GM19455 (cell line): ENCODE results near the gene SHC4.

Source experiments
- ATAC-seq: cut with Tn5 transposase; IDR thresholded peaks from one replicate; pipeline ENCODE4 v1.9.1; 2021; ENCODE audit not compliant: unreplicated experiment

SHC4 gene

DNA sequence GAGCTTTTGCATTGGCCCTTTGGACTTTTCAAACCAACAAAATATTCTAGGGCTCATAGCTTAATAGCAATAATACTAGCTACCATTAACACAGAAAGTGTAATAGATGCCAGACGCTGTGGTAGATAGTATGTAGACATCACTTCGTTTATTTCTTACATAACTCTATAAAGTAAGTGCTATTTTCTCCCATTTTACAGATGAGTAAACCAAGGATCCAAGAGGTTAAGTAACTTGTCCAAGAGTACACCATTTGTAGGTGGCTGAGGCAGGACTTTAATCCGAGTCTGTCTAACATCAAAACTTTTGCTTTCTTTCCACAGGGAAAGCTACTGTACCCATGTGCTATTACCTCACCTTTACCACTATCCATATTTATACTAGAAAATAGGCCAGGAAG lies 73.8 kb downstream of the SHC4 start:
- no peak for ATAC-seq

DNA sequence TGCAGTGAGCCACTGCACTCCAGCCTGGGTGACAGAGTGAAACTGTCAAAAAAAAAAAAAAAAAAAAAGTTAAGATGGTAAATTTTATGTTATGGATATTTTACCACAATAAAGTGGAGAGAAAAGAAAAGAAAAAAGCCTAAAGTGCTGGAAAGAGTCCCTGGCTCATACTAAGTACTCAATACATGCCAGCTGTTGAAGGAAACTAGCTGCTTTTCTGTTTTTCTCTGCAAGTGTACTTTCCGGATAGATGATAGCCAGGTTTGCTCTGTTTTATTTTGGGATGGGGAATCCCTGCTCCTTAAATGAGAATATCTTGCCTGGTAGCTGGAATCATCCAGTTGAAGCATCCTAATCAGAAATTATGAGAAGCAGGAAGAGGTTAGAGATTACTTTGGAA lies 74.9 kb downstream of the SHC4 start:
- ATAC-seq = no peak

DNA sequence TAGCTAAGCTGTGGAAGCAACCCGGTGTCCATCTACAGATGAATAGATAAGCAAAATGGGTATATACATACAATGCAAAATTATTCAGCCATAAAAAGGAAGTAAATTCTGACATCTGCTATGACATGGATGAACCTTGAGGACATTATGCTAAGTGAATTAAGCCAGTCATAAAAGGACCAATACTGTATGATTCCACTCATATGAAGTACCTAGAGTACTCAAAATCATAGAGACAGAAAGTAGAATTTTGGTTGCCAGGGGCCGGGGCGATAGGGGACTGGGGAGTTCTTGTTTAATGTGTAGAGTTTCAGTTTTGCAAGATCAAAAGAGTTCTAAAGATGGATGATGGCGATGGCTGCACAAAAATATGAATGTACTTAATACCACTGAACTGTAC lies 75.5 kb downstream of the SHC4 start:
- ATAC-seq = no peak

DNA sequence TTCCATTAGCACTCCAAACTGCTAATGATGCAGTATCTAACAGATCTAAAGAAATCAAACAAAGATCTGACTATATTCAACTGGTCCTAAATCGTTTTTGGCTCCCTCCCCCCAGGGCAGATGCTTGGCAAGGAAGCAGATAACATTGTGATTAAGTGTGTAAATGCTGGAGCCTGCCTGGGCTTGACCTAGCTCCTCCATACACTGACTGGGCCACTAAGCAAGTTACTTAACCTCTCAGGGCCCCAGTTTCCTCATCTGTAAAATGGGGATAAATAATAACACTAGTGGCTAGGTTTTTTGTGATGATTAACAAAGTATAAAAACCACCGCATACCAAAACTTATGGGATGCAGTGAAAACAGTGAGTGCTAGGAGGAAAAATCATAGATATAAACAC lies 76.6 kb downstream of the SHC4 start:
- no peak for ATAC-seq

DNA sequence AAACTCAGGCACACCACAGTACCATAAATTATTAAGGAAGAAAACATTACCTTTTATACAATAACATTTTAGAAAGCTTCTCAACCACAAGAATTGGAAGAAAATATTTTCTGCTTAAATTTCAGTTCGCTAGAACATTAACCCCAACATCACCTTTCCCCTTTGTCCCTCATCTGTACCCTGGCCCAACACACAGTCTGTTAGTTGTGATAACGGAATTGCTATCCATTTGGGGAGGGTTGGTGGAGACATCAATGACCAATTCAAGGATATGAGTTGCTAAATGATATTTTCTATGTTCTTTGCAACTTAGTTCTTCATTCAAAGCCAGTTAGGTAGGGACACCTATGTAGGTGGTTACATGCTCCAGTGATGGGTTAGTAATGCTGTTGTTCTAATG lies 80.0 kb downstream of the SHC4 start:
- ATAC-seq = no peak

DNA sequence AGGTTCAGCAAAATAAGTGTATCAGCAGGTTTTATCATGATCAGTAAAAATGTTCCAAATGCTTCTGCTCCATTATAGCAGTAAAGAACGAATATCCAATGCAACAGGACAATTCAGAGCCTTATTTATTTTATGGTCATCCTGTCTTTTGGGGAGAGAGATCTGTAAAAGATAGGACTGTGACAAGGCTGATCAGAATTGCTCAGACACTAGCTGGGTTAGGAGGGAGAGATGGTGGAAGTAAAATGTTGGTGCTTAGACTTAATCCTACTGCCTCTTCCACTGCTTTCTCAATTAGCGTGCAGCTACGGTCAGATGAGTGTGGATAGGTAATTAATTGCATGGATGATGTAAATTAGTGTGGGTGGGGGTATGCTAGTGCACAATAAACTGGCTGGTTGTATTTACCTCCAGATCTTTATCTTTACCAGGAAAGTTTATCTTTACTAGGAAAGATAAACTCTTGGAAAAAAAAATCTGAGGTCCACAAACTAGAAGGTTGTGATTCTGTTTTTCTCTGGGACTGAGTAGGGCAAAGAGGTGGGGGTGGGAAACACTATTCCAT lies 83.6 kb downstream of the SHC4 start:
- no peak for ATAC-seq

DNA sequence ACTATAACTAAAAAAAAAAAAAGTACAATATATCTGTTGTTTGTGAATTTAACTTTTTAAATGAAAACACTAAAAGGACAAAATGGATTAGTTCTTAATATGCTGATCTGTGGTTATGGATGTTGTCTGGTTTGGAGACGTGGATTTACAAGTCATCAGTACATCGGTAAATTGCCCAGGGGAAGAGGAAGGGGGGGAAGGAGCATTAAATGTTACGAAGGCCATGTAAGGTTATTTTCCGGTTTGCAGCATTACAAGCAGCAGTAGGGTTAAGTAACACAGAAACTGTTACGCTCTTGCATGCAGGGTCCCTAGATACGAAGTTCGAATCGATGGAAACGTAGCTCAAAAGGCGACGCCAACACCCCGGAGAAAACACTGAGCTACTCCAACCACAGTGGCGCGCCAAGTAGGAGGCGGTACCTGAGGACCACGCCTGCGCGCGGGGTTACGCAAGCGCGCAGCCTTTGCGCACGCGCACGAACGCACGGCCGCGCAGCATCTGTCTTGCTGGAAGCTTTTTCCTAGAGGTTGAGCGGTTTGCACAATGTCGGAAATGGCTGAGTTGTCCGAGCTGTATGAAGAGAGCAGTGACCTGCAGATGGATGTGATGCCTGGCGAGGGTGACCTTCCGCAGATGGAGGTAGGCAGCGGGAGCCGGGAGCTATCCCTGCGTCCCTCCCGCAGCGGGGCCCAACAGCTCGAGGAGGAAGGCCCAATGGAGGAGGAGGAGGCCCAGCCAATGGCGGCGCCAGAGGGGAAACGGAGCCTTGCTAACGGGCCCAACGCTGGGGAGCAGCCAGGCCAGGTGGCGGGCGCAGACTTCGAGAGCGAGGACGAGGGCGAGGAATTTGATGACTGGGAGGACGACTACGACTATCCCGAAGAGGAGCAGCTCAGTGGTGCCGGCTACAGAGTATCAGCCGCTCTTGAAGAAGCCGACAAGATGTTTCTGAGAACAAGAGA lies 85.8 kb downstream of the SHC4 start, which contains the start of gene EID1:
Gene EID1 (plus strand): TSS at position 505 of the 966 bp plus-strand sequence. CDS start 43 bp downstream, at position 548.
- peak; percentile 99 for ATAC-seq

DNA sequence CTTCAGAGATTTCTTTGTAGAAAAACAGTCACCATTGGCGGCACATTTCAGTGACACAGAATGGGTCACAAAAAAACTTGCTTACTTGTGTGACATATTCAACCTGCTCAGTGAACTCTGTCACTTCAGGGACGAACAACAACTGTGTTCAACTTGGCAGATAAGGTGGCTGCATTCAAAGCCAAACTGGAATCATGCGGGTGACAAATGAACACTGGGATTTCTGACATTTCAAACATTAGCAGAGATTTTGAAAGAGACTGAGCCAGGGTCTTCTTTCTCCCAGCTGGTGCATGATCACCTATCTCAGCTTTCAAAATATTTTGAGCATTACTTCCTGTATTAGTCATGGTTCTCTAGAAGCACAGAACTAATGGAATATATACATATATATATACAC lies 87.7 kb downstream of the SHC4 start:
- no peak for ATAC-seq

DNA sequence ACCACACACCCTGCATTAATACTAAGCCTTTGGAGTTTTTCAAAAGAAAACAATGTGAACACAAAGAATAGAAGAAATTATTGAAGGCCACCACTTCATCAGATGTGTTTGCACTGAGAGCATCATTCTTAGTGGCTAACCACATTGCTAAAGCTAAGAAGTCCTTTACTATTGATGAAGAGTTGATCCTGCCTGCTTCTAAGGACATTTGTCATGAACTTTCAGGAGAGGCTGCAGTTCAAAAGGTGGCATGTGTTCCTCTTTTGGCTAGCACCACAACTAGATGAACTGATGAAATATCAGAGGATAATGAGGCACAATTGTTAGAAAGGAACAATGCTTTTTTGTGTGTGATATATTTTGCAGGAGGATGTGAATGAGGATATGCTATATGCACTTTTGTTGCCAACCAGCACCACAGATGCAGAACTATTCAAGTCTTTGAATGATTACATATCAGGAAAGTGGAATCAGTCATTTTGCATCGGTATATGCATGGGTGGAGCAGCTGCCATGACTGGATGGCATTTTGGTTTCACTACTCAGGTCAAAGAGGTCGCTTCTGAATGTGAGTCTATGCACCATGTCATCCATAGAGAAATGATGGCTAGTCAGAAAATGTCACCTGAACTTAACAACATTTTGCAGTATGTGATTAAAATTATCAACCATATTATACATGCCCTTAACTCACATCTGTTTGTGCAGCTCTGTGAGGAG lies 88.3 kb downstream of the SHC4 start:
- no peak for ATAC-seq

DNA sequence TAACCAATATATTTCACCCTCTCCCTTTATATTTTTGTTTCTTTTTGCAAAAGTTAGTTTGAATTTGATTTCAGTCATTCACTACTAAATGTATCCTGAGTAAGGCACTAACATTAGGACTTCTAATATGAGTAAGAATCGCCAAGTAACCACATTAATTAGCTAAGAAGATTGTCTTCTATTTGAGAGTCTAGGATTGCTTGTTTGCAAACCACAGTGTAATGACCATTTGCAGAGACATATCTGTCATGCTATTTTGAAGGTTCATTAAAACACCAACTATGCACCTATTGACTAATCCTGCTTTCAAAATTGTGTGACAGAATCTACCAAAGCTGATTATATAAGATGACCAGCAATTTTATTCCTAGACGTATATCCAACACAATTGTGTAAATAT lies 91.1 kb downstream of the SHC4 start:
- no peak for ATAC-seq

DNA sequence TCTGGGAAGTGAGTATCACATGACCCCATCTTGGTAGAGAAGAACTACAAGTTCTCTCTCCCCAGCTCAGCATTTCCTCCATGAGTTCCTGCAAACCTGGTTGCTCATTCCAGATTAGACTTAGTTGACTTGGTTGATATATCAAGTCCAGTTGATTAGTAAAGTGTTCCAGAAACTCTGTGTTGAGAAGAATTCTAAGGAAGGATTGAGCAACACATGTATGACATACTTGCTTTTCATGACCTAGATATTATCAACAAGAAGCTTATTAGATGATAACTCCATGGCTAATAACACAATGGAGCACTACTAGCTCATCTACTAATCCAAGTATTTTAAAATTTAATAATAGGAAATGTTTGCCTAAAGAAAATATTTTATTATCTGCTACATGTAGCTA lies 92.2 kb downstream of the SHC4 start:
- ATAC-seq = no peak

DNA sequence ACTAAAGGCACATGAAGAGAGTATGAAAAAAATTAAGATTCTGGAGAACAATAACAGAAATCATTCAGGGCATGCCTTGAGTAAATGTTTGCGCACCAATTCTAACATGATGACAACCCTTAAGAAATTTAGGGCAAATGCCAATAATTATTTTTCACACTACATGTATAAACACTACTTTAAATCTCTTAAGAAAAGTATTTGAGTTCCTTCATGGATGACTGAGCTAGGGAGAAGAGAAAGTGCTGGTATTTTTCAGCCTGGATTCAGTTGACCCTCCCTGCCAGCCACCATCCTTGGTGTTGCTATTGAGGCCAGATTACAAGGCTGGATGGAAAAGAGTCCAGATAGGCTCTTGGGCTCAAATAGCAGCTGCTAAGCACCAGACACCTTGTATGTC lies 93.8 kb downstream of the SHC4 start:
- ATAC-seq = no peak

DNA sequence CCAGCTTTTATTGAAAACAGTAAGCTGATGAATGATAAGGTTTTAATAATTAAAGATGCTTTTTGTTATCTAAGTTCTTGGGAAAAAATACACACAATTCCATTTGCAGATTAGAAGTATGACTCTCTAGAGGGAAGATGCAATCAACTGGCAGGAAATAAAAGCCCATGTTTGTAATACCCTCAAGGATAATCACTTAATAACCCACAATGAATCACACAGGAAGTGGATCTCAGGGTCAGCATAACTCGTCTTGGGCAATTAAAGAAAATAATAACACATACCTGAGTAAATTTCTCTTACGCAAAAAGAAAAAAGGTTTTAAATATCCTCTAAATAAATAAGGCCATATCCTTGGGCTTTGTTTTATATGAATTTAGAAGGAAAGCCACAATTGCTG lies 95.2 kb downstream of the SHC4 start:
- ATAC-seq = no peak

DNA sequence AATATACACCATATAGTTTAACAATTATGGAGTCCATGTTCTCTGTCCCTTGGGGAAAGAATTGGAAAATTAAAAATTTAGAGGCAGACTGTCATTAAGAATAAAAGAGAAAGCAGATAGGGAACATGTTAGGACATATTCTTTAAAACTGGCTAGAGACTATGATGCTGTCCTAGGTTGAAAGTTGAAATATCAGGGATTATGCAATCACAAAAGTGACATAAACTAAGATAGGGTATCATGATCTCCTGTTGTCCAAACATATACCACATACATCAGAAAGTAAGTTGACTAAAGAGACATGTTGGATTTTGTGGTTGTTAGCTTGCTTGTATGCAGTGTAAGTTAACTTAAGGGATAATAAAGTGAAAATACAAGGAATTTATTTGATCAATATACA lies 95.7 kb downstream of the SHC4 start:
- ATAC-seq = no peak

DNA sequence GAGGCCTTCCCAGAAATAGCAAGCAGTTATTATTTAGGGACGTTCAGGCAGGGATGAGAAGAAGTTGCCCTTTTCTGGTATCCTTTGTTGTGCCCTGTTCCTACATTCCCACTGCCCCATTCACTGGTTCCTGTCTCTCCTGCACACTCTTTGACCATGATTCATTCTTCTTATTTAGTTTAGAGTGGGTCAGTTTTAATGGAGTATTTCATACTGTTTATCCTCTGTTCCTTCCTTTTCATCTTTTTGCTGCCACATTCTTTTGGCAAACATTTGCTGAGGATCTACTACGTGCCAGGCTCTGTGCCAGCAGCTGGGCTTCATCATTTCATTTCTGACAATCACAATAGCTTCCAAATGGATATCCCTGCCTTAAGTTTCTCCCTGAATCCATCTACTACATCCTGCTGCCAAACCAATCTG lies 97.6 kb downstream of the SHC4 start:
- no peak for ATAC-seq

DNA sequence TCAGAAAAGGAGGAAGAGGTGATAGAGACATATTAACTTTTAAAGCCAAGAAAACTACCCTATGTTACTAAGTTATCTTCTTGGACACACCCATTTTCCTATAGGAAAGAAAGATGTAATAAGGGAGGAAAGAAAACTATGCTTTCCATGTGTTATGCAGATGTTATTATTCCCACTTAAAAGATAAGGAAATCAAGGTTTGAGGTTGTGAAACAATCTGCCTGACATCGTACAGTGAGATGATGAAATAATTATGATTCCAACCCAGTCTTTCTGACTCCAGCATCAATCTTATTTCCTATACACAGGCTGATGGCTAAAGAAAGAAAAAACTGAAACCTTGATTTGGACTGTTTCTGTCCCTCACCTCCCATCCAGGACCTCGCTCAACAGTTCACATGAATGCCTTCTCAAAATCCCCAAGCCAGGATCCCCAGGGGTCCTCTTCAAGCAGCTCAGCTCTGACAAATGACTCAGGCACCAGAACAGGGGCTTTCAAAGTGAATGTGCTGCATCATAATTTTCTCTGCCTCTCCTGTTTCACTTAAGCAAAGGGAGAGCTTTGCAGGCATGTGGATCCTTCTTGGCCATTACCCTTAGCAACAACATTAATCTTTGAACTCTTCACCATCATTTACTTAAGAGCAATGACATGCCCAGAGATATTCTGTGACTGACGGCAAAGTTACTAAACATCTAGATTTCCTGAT lies 98.2 kb downstream of the SHC4 start:
- ATAC-seq = no peak

DNA sequence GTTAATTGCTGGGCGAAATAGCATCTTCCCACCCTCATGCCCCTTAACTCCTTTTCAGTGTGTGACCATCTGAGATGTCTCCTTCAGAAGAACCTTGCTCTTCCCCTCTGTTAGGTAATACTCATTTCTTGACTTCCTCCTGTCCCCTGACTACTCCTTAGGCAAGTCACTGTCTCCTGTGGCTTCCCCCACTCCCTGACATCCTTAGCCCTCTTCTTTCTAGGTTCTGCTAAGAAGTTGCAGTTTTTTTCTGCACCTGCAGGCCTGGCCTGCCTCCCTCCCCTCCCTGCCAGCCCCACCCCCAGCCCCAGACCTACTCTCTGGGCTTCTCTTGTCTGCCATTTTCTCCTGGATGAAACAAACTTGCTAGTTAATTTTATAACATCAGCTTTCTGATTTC lies 101.0 kb downstream of the SHC4 start:
- ATAC-seq = no peak

DNA sequence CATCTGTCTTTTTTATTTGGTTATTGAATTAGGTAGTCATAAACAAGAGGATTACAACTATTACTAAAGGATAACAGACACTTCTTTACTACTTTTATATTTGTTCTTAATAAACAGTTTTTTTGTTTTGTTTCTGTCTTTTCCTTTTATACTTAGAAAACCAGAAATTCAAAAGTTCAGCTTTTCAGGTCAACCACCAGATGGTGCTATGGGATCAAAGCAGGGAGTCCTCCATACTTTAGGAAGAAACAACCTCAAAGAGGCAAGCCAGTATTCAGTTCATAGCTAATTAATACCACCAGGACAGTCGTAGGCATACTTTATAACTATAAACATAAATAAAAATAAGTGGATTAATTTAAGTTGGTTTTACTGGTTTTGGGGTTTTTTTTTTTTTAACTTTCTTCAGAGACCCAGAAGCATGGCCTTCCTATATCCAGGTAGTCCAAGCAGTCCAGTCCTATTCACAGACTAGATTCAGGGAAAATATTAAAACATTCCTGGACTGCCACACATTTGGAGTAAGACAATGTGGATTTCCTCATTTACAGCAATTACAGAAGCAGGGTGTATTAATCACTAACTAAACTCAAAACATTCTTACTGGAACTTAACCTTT lies 101.8 kb downstream of the SHC4 start:
- ATAC-seq = peak; percentile 60

DNA sequence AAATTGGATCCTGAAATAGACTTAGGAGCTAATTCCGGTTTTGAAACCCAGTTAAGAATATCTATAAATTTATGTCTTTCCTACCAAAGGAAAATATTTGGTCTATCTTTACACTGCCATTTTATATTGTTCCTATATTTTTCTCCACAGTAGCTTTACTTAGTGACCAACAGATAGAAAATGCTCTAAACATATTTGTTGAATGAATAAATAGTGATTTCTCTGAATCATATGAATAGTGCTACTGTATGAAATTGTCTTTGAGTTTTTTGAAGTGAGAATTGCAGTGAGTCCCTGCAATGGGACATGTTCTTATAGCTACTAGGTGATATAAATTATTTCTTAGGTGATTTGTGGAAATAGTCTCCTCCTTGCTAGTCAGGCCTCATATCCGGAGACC lies 104.3 kb downstream of the SHC4 start:
- no peak for ATAC-seq

DNA sequence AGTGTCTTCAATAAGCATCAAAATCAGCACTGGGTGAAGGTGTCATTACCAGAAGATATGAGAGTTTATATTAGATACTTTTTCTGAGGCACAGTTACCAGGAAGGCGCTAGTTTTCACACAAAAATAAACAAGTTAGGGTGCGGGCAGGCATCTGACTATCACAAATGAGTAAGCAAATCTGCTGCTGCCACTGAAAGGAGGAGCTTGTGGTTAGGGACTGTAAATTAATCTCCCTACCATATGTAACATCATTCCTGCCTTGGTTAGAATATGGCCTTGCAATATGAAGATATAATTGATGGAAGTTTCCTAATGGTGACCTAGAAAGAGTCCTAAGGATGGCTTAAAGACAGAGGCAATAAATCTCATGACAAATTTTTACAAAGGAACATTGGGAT lies 105.3 kb downstream of the SHC4 start:
- ATAC-seq = no peak

DNA sequence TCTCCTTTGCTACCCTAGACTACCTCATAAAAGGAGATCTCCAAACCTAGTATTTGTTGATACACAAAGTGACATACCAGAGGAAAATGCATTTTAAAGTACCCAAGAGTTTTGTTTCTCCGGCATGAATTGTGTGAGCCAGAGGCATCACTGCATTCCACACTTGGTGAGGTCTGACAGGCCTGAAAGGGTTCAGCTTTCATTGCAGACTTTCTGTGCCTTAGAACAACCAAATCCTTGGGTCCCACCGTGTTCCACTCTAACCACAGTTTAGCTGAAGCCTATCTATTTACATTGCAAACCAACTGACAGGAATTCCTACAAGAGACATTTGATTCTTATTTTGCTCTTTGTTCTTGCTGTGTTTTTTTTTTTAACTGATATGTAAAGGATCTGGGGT lies 106.8 kb downstream of the SHC4 start:
- no peak for ATAC-seq
